HepG2 (cell line): ENCODE data around the gene TSPAN3. TPM values are rescaled to one million over a fixed set of nuclear protein-coding genes. Genes with fewer than 3 reads are reported as not detected.

Source experiments
- AKNA ChIP-seq: sonication (generic); formaldehyde crosslinking; IDR thresholded peaks from 2 replicates; pipeline ENCODE4 v1.4.0; 2020; ENCODE audit warnings: missing genetic modification reagents, borderline replicate concordance
- CEBPB ChIP-seq: IDR thresholded peaks from 2 replicates; pipeline ENCODE4 v1.6.1; 2011; ENCODE audit warnings: low read depth, low read length, improper control_type of control experiment, borderline replicate concordance
- CEBPZ ChIP-seq: IDR thresholded peaks from 2 replicates; pipeline ENCODE4 v1.6.1; 2012; ENCODE audit warnings: low read length, improper control_type of control experiment
- HNRNPH1 ChIP-seq: fragments of 200-400 bp; formaldehyde crosslinking; optimal IDR thresholded peaks from 2 replicates; pipeline ENCODE3; 2017; ENCODE audit warnings: mild to moderate bottlenecking, low read depth, low read length
- PCBP1 ChIP-seq: fragments of 200-400 bp; formaldehyde crosslinking; IDR thresholded peaks from 2 replicates; pipeline ENCODE4 v1.6.1; 2017; ENCODE audit warnings: mild to moderate bottlenecking, low read depth, low read length, borderline replicate concordance
- RERE ChIP-seq: IDR thresholded peaks from 2 replicates; pipeline ENCODE4 v1.6.1; 2016; ENCODE audit warnings: low read depth, missing genetic modification reagents, missing compliant biosample characterization
- SMC3 ChIP-seq: IDR thresholded peaks from 2 replicates; pipeline ENCODE4 v1.6.1; 2011; ENCODE audit warnings: low read length, improper control_type of control experiment
- SRSF4 ChIP-seq: fragments of 200-400 bp; formaldehyde crosslinking; IDR thresholded peaks from one replicate; pipeline ENCODE4 v1.6.1; 2018; ENCODE audit warnings: mild to moderate bottlenecking, low read depth, low read length, moderate library complexity; ENCODE audit not compliant: poor library complexity, severe bottlenecking
- TAF1 ChIP-seq: sonication (generic); formaldehyde crosslinking; IDR thresholded peaks from 2 replicates; pipeline ENCODE4 v1.4.0; 2020; ENCODE audit warnings: missing genetic modification reagents
- TRIM24 ChIP-seq: sonication (generic); formaldehyde crosslinking; IDR thresholded peaks from 2 replicates; pipeline ENCODE4 v1.8.0; 2022; ENCODE audit warnings: mild to moderate bottlenecking, missing genetic modification reagents
- XRCC5 ChIP-seq: fragments of 200-400 bp; formaldehyde crosslinking; optimal IDR thresholded peaks from 2 replicates; pipeline ENCODE3; 2017; ENCODE audit warnings: mild to moderate bottlenecking, low read length
- ZNF317 ChIP-seq: sonication (generic); formaldehyde crosslinking; IDR thresholded peaks from 2 replicates; pipeline ENCODE4 v1.5.0; 2020; ENCODE audit warnings: mild to moderate bottlenecking, missing genetic modification reagents
- ZNF615 ChIP-seq: sonication (generic); formaldehyde crosslinking; IDR thresholded peaks from 2 replicates; pipeline ENCODE4 v1.5.0; 2020; ENCODE audit warnings: mild to moderate bottlenecking, missing genetic modification reagents, borderline replicate concordance
- ZNF784 ChIP-seq: sonication (generic); formaldehyde crosslinking; IDR thresholded peaks from 2 replicates; pipeline ENCODE4 v1.5.1; 2020; ENCODE audit warnings: missing genetic modification reagents, mild to moderate bottlenecking, borderline replicate concordance
- polyA plus RNA-seq, 8 experiments: library from polyadenylated mRNA; depleted of rRNA in 3 of 8; stranded (reverse) in 7 of 8; unstranded in 1 of 8; fragments of >200 nt; fragmentation: Illumina TruSeq in 4 of 8; extraction: Trizol in 4 of 8; gene quantifications; 2 replicates each; pipeline versions ENCODE4 v1.2.1 to v1.2.3, GENCODE V29; 2011 to 2016; ENCODE audit warnings: low read depth in 4 of 8, missing spikeins in 1 of 8, mixed read lengths in 1 of 8; ENCODE audit not compliant: insufficient read depth in 1 of 8
- total RNA-seq, 5 experiments: library from RNA; depleted of rRNA; stranded (reverse); fragments of >200 nt; fragmentation: Illumina TruSeq; extraction: Trizol; gene quantifications; 2 replicates each; pipeline ENCODE4 v1.2.3, GENCODE V29; 2016; ENCODE audit warnings: low read depth in 1 of 5

Gene TSPAN3
- total and polyA plus RNA-seq, 2 of the 13 experiments (the other 11 are each of a cell fraction or from before 2014, with no cell fraction given), result 167 to 170 TPM

- TF ChIP-seq CEBPZ (no peak), AKNA (no peak), SMC3 (no peak), XRCC5 (no peak), SRSF4 (no peak), HNRNPH1 (no peak), TRIM24 (no peak), ZNF317 (CRISPR knock-in tag) (no peak), ZNF784 (no peak), ZNF615 (CRISPR knock-in tag) (no peak), RERE (CRISPR knock-in tag) (no peak), TAF1 (peak; percentile 85), CEBPB (no peak), PCBP1 (no peak)
Measured at GRCh38 chr15:77070495-77071304, at the start of gene TSPAN3 (continued).
